ENCODE measurements around the gene HOXB5. TPM values are rescaled to one million over a fixed set of nuclear protein-coding genes. Genes with fewer than 3 reads are reported as not detected.

Gene HOXB5
- total RNA-seq, 1 experiment from 2014 or later = not detected

DNA sequence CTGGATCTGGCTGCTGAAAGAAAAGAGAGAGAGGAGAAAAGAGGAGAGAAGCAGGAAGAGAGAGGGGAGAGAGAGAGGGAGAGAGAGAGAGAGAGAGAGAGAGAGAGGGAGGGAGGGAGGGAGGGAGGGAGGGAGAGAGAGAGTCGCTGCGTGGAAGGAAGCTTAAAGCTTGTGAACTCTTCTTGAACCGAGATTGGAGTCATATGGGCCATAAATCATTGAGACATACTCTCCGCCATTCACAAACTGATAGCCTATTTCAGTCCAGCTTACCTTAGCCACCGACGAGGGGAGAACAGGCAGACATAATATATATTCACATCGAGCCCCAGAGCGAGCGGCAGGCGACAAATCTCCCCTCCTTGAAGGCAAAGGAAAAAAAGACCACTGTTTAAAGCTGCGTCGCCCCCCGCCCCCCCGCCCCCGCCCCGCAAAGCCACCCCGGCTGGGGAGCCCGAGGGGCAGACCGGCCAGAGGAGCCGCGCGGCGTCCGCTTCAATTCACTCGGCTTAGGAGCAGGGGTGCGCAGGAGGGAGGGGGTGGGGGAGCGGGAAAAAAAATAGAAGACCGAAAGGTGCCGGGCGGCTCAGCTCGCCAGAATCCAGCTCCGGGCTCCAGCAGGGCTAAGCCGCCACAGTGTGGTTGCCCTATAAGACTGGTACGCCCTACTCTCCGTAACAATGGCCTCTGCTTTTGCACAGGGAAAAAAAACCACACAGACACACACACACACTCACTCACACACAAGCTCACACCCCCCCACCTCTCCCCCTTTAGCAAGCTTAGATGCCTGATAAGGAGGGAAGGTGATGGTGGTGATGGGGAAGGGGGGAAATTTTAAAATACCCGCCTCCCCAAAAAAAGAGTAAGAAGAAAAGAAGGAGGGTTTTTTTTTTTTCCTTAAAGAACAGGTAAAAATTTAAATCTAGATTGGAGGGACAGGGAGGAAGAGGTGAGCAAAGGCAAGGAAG lies 38.0 kb downstream of the HOXB5 start:
- Mint-ChIP-seq H3K36me3 (ENCODE audit: insufficient read depth, unreplicated experiment) (no peaks in the 10 kb centered on the region), H3K9me3 (ENCODE audit: unreplicated experiment) (no peaks in the 10 kb centered on the region), H3K4me3 (ENCODE audit: unreplicated experiment) (peak overlapping the region; percentile 49), H3K27me3 (ENCODE audit: insufficient read depth, unreplicated experiment) (no peaks in the 10 kb centered on the region), H3K27ac (ENCODE audit: unreplicated experiment) (no peak overlapping the region), H3K4me1 (ENCODE audit: low read depth, unreplicated experiment) (peaks cover 7% of the 10 kb centered on the region)
- ChIA-PET CTCF (interaction anchor here (0.5 to 1.8 kb wide), 13 partner anchors 8 to 340 kb away, joined by 3 to 6 read pairs (median 4); no protein-coding TSS in a partner anchor), POLR2A (interaction anchor here (0.6 kb wide), 1 partner anchor 724 kb away, joined by 3 read pairs; the partner anchor contains the start of gene LRRC46)
- Histone ChIP-seq H3K4me1 (peaks cover 9% of the 10 kb centered on the region), H3K9me3 (no peaks in the 10 kb centered on the region), H3K4me3 (ENCODE audit: low read depth, low read length) (peak overlapping the region; percentile 28), H3K27me3 (replicated peaks; ENCODE audit: control insufficient read depth, insufficient read depth, low read length) (no peaks in the 10 kb centered on the region; the same call in 1 of the 2 replicates), H3K36me3 (ENCODE audit: control insufficient read depth, insufficient read depth, low read length) (no peaks in the 10 kb centered on the region)
- peak; percentile 58 to 70 for DNase-seq
- TF ChIP-seq, protein P1, sequence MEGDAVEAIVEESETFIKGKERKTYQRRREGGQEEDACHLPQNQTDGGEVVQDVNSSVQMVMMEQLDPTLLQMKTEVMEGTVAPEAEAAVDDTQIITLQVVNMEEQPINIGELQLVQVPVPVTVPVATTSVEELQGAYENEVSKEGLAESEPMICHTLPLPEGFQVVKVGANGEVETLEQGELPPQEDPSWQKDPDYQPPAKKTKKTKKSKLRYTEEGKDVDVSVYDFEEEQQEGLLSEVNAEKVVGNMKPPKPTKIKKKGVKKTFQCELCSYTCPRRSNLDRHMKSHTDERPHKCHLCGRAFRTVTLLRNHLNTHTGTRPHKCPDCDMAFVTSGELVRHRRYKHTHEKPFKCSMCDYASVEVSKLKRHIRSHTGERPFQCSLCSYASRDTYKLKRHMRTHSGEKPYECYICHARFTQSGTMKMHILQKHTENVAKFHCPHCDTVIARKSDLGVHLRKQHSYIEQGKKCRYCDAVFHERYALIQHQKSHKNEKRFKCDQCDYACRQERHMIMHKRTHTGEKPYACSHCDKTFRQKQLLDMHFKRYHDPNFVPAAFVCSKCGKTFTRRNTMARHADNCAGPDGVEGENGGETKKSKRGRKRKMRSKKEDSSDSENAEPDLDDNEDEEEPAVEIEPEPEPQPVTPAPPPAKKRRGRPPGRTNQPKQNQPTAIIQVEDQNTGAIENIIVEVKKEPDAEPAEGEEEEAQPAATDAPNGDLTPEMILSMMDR (IDR thresholded peaks at IDR 0.05; ENCODE audit: insufficient read depth in 1 of 2, low read depth in 1 of 2, low read length in 1 of 2, severe bottlenecking in 1 of 2, unreplicated experiment in 1 of 2) = no peak
- intact Hi-C loops (cut with micrococcal nuclease; ENCODE audit: unreplicated experiment) = loop anchor here (2.0 kb wide), 1 partner anchor 63 kb away; no protein-coding TSS in a partner anchor
- BruUV-seq (replicated peaks) = no TSS peak

DNA sequence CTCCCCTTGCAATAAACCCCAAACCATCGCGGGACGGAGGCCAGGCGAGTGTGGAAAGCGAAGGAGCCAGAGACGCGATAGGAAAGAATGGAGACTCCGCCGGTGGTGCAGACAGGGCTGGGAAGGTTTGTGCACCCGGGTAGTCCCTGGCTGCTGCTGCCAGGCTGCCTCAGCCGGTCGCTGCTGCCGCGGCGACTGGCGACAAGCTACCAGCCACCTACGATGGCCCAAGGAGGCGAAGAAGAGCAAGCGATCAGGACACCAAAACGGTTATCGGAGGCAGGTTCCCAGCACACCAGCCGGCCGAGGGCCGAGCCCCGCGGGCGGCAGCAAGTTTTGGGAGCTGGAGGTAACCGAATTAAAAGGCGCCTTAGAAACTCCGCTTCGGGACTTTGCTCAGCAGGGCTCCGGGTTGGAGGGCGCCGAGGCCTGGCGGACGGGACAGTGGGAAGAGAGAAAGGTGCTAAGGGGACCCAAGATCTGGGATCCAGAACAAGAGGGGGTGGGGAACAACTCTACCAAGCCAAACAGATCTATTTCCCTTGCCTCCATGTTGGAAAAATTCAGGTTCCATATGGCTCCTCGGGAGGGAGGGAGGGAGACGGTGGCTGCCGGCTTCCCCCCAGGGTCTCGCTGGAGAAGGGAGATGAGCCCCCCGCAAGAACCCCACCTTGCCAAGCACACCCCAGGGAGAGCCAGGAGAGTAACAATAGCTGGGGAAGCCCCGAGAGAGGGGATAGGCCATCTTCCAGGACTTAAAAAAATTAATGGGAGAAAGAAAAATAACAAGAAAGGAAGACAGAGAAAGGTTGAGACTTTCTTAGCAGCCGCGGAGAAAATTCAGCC lies 38.9 kb downstream of the HOXB5 start:
- Mint-ChIP-seq H3K27ac (ENCODE audit: unreplicated experiment) (no peak overlapping the region), H3K9me3 (ENCODE audit: unreplicated experiment) (no peaks in the 10 kb centered on the region), H3K27me3 (ENCODE audit: insufficient read depth, unreplicated experiment) (no peaks in the 10 kb centered on the region), H3K4me3 (ENCODE audit: unreplicated experiment) (peak overlapping the region; percentile 49), H3K4me1 (ENCODE audit: low read depth, unreplicated experiment) (peaks cover 7% of the 10 kb centered on the region), H3K36me3 (ENCODE audit: insufficient read depth, unreplicated experiment) (no peaks in the 10 kb centered on the region)
- no peak for DNase-seq
- Histone ChIP-seq H3K4me3 (ENCODE audit: low read depth, low read length) (no peak overlapping the region), H3K36me3 (ENCODE audit: control insufficient read depth, insufficient read depth, low read length) (no peaks in the 10 kb centered on the region), H3K27me3 (replicated peaks; ENCODE audit: control insufficient read depth, insufficient read depth, low read length) (no peaks in the 10 kb centered on the region; the same call in 1 of the 2 replicates), H3K4me1 (peaks cover 9% of the 10 kb centered on the region), H3K9me3 (no peaks in the 10 kb centered on the region)
- ChIA-PET POLR2A (no interaction called here), CTCF (interaction anchor here (0.6 to 1.8 kb wide), 6 partner anchors 14 to 339 kb away, joined by 3 to 5 read pairs (median 3); no protein-coding TSS in a partner anchor)
- BruUV-seq (replicated peaks) = no TSS peak
- intact Hi-C loops (cut with micrococcal nuclease; ENCODE audit: unreplicated experiment) = loop anchor here (2.0 kb wide), 1 partner anchor 62 kb away; no protein-coding TSS in a partner anchor
- TF ChIP-seq, protein P1 (IDR thresholded peaks at IDR 0.05; ENCODE audit: insufficient read depth in 1 of 2, low read depth in 1 of 2, low read length in 1 of 2, severe bottlenecking in 1 of 2, unreplicated experiment in 1 of 2) = no peak

DNA sequence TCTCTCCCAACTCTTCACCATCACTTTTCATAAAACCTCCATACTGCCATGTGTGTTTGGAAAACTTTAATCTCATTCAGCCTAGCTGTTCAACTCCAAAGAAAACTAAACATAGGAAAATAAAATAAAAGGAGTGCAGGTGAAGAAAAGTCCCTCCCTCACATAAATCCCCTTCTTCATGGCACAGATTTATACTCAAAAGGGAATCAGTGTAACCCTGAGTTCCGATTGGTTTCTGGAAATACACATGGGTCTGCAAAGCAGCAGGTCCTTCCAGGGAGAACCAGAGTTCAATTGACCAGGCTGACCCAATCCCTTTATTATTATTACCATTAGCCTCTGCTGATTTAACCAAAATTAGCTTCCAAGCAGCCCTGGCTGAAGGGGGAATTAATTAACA lies 39.8 kb downstream of the HOXB5 start:
- CTCF ChIA-PET = no interaction called here
- H3K4me3 Mint-ChIP-seq (ENCODE audit: unreplicated experiment) = no peak overlapping the region
- DNase-seq = no peak
- H3K4me3 ChIP-seq (ENCODE audit: low read depth, low read length) = no peak overlapping the region
- no peaks in the 10 kb centered on the region for H3K9me3 Mint-ChIP-seq (ENCODE audit: unreplicated experiment)
- H3K4me1 Mint-ChIP-seq (ENCODE audit: low read depth, unreplicated experiment) = peaks cover 7% of the 10 kb centered on the region
- BruUV-seq (replicated peaks) = no TSS peak
- H3K27me3 ChIP-seq (replicated peaks; ENCODE audit: control insufficient read depth, insufficient read depth, low read length) = no peaks in the 10 kb centered on the region; the same call in 1 of the 2 replicates
- no peaks in the 10 kb centered on the region for H3K9me3 ChIP-seq
- H3K27ac Mint-ChIP-seq (ENCODE audit: unreplicated experiment) = no peak overlapping the region
- TF ChIP-seq, protein P1 (IDR thresholded peaks at IDR 0.05; ENCODE audit: insufficient read depth in 1 of 2, low read depth in 1 of 2, low read length in 1 of 2, severe bottlenecking in 1 of 2, unreplicated experiment in 1 of 2) = peak in 1 of 2 experiments; percentile 5
- no peaks in the 10 kb centered on the region for H3K36me3 ChIP-seq (ENCODE audit: control insufficient read depth, insufficient read depth, low read length)
- H3K27me3 Mint-ChIP-seq (ENCODE audit: insufficient read depth, unreplicated experiment) = no peaks in the 10 kb centered on the region
- H3K4me1 ChIP-seq = peaks cover 9% of the 10 kb centered on the region
- POLR2A ChIA-PET = no interaction called here
- intact Hi-C loops (cut with micrococcal nuclease; ENCODE audit: unreplicated experiment) = loop anchor here (2.0 kb wide), 1 partner anchor 61 kb away; no protein-coding TSS in a partner anchor
- no peaks in the 10 kb centered on the region for H3K36me3 Mint-ChIP-seq (ENCODE audit: insufficient read depth, unreplicated experiment)

Measured in Caco-2 (cell line).